ENCODE measurements around the gene PTCHD4. TPM values are rescaled to one million over a fixed set of nuclear protein-coding genes. Genes with fewer than 3 reads are reported as not detected.
"Not testable (repeated sequence)": the region's sequence is repeated elsewhere in the genome, so short reads cannot be mapped to it uniquely, and the experiment has no call there.

The PTCHD4 gene
- total and polyA plus RNA-seq, 5 donors from 2014 or later = not detected

DNA sequence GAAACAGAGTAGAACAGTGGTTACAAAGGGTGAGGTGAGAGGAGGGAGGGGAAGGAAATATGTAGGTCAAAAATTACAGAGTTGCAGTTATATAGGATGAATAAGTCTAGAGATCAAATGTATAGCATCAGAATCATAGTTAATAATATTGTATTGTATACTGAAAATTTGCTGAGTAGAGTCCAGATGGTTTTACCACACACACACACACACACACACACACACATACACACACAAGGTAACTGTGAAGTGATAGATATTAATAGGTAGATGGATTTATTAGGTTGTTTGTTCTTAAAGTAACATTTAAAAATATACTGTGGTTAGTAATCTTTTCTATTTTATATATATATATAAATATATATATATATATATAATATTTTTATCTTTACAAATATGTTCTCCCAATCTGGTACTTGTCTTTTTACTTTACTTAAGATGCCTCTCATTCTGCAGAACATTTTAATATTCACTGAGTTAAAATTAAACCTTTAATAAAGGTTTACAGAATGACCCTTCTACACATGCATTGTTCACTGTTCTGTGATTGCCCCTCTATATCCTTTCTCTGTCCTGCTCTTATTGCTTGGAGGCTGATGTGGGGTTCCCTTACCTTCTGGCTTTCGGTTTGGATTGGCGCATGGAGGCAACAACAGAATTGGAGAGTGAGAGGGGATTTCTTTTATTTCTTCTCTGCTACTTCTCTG is 408 bp downstream of the PTCHD4 start:
- Histone ChIP-seq H3K27ac (ENCODE audit: insufficient read depth, low read length, poor library complexity, severe bottlenecking) (no peak overlapping the region), H3K9me3 (ENCODE audit: control insufficient read depth in 2 of 2, low read length in 2 of 2) (no peaks in the 10 kb centered on the region), H3K27me3 (ENCODE audit: control insufficient read depth, insufficient read depth, low read length) (no peaks in the 10 kb centered on the region), H3K4me1 (ENCODE audit: control insufficient read depth, insufficient read depth, low read length, poor library complexity, severe bottlenecking) (no peaks in the 10 kb centered on the region), H3K36me3 (ENCODE audit: control insufficient read depth, insufficient read depth, low read length) (no peaks in the 10 kb centered on the region), H3K4me3 (ENCODE audit: low read depth, low read length) (no peak overlapping the region)
- no peak overlapping the region for H3K27ac Mint-ChIP-seq
- DNase-seq (no peak), ATAC-seq (ENCODE audit: low read depth in 2 of 2) (no peak)
- no peak overlapping the region for H3K4me3 Mint-ChIP-seq
- no peaks in the 10 kb centered on the region for H3K27me3 Mint-ChIP-seq
- peaks cover 0 to 6% (median 0%) of the 10 kb centered on the region in 7 donors for H3K9me3 Mint-ChIP-seq
- H3K4me1 Mint-ChIP-seq = no peaks in the 10 kb centered on the region
- no peaks in the 10 kb centered on the region for H3K36me3 Mint-ChIP-seq

DNA sequence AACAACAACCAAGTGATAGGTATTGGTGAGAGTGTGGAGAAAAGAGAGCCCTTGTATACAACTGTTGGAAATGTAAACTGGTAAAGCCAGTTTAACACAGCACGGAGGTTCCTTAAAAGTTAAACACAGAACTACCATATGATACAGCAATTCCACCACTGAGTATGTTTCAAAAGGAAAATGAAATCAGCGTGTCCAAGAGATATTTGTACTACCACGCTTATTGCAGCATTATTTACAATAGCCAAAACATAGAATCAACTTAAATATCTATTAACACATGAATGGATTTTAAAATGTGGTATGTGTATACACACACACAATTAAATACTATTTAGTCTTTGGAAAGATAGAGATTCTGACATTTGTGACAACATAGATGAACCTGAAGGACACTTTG is 1.1 kb downstream of the PTCHD4 start:
- DNase-seq (no peak), ATAC-seq (ENCODE audit: low read depth in 2 of 2) (no peak)
- Histone ChIP-seq H3K4me3 (ENCODE audit: low read depth, low read length) (no peak overlapping the region), H3K36me3 (ENCODE audit: control insufficient read depth, insufficient read depth, low read length) (no peaks in the 10 kb centered on the region), H3K4me1 (ENCODE audit: control insufficient read depth, insufficient read depth, low read length, poor library complexity, severe bottlenecking) (no peaks in the 10 kb centered on the region), H3K27ac (ENCODE audit: insufficient read depth, low read length, poor library complexity, severe bottlenecking) (no peak overlapping the region), H3K9me3 (ENCODE audit: control insufficient read depth in 2 of 2, low read length in 2 of 2) (no peaks in the 10 kb centered on the region), H3K27me3 (ENCODE audit: control insufficient read depth, insufficient read depth, low read length) (no peaks in the 10 kb centered on the region)
- no peak overlapping the region for H3K27ac Mint-ChIP-seq
- H3K4me3 Mint-ChIP-seq = no peak overlapping the region
- no peaks in the 10 kb centered on the region for H3K36me3 Mint-ChIP-seq
- H3K9me3 Mint-ChIP-seq = peaks cover 0 to 9% (median 0%) of the 10 kb centered on the region in 7 donors
- H3K27me3 Mint-ChIP-seq = no peaks in the 10 kb centered on the region
- H3K4me1 Mint-ChIP-seq = no peaks in the 10 kb centered on the region

DNA sequence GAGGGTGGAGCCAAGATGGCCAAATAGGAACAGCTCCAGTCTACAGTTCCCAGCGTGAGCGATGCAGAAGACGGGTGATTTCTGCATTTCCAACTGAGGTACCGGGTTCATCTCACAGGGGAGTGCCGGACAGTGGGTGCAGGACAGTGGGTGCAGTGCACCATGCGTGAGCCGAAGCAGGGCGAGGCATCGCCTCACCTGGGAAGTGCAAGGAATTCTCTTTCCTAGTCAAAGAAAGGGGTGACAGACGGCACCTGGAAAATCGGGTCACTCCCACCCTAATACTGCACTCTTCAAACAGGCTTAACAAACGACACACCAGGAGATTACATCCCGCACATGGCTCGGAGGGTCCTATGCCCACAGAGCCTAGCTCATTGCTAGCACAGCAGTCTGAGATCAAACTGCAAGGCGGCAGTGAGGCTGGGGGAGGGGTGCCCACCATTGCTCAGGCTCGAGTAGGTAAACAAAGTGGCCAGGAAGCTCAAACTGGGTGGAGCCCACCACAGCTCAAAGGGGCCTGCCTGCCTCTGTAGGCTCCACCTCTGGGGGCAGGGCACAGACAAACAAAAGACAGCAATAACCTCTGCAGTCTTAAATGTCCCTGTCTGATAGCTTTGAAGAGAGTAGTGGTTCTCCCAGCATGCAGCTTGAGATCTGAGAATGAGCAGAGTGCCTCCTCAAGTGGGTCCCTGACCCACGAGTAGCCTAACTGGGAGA is 8.4 kb downstream of the PTCHD4 start:
- H3K4me1 ChIP-seq (ENCODE audit: control insufficient read depth, insufficient read depth, low read length, poor library complexity, severe bottlenecking); H3K36me3 Mint-ChIP-seq; H3K4me1 Mint-ChIP-seq; H3K27ac ChIP-seq (ENCODE audit: insufficient read depth, low read length, poor library complexity, severe bottlenecking); H3K9me3 ChIP-seq (ENCODE audit: control insufficient read depth in 2 of 2, low read length in 2 of 2); H3K4me3 ChIP-seq (ENCODE audit: low read depth, low read length); H3K27ac Mint-ChIP-seq; H3K27me3 Mint-ChIP-seq; H3K4me3 Mint-ChIP-seq; H3K36me3 ChIP-seq (ENCODE audit: control insufficient read depth, insufficient read depth, low read length); ATAC-seq (ENCODE audit: low read depth in 2 of 2); H3K27me3 ChIP-seq (ENCODE audit: control insufficient read depth, insufficient read depth, low read length); DNase-seq; H3K9me3 Mint-ChIP-seq: not testable (repeated sequence)

DNA sequence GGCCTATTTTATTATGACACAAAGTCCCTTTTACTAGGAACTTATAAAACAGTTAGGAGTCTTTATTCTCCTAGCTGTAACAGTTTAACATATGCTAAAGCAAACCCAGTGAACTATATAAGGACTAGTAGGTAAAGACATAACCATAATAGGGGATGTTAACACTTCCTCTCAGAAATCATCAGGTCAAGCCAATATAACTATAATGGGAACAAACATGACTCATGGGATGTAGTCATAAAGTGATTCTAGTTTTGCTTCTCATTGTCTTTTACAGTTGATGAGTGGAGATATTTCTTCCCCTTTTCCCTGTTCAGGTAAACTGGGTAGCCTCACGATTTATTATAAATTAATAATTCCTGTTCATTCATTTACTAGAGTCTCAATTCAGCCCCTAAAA is 9.7 kb downstream of the PTCHD4 start:
- H3K4me1 Mint-ChIP-seq = no peaks in the 10 kb centered on the region
- no peaks in the 10 kb centered on the region for H3K36me3 Mint-ChIP-seq
- H3K27ac Mint-ChIP-seq = no peak overlapping the region
- H3K27me3 ChIP-seq (ENCODE audit: control insufficient read depth, insufficient read depth, low read length) = no peaks in the 10 kb centered on the region
- H3K27me3 Mint-ChIP-seq = no peaks in the 10 kb centered on the region
- H3K9me3 ChIP-seq (ENCODE audit: control insufficient read depth in 2 of 2, low read length in 2 of 2) = no peaks in the 10 kb centered on the region
- DNase-seq = no peak
- H3K4me1 ChIP-seq (ENCODE audit: control insufficient read depth, insufficient read depth, low read length, poor library complexity, severe bottlenecking) = no peaks in the 10 kb centered on the region
- H3K4me3 Mint-ChIP-seq = no peak overlapping the region
- no peak for ATAC-seq (ENCODE audit: low read depth in 2 of 2)
- H3K27ac ChIP-seq (ENCODE audit: insufficient read depth, low read length, poor library complexity, severe bottlenecking) = no peak overlapping the region
- peaks cover 0 to 9% (median 0%) of the 10 kb centered on the region in 7 donors for H3K9me3 Mint-ChIP-seq
- H3K4me3 ChIP-seq (ENCODE audit: low read depth, low read length) = no peak overlapping the region
- no peaks in the 10 kb centered on the region for H3K36me3 ChIP-seq (ENCODE audit: control insufficient read depth, insufficient read depth, low read length)

DNA sequence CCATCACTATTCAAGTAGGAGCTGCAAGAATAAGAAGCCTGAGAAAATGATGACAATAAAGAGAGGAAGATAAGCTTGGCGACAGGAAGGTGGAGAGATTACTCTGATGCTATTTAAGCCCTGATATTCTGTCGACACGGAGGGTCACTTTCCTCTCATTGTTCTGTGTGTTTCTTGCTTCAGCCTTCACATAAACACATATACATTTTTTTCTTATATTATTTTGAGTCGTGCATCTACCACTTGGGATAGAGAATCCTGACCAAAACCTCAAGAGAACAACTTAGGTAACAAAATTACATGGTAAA is 10.5 kb downstream of the PTCHD4 start:
- DNase-seq (no peak), ATAC-seq (ENCODE audit: low read depth in 2 of 2) (no peak)
- Histone ChIP-seq H3K4me1 (ENCODE audit: control insufficient read depth, insufficient read depth, low read length, poor library complexity, severe bottlenecking) (no peaks in the 10 kb centered on the region), H3K27me3 (ENCODE audit: control insufficient read depth, insufficient read depth, low read length) (no peaks in the 10 kb centered on the region), H3K4me3 (ENCODE audit: low read depth, low read length) (no peak overlapping the region), H3K36me3 (ENCODE audit: control insufficient read depth, insufficient read depth, low read length) (no peaks in the 10 kb centered on the region), H3K27ac (ENCODE audit: insufficient read depth, low read length, poor library complexity, severe bottlenecking) (no peak overlapping the region), H3K9me3 (ENCODE audit: control insufficient read depth in 2 of 2, low read length in 2 of 2) (no peaks in the 10 kb centered on the region)
- H3K4me3 Mint-ChIP-seq = no peak overlapping the region
- H3K4me1 Mint-ChIP-seq = no peaks in the 10 kb centered on the region
- H3K27me3 Mint-ChIP-seq = no peaks in the 10 kb centered on the region
- no peaks in the 10 kb centered on the region for H3K36me3 Mint-ChIP-seq
- H3K9me3 Mint-ChIP-seq = peaks cover 0 to 4% (median 0%) of the 10 kb centered on the region in 7 donors
- no peak overlapping the region for H3K27ac Mint-ChIP-seq

DNA sequence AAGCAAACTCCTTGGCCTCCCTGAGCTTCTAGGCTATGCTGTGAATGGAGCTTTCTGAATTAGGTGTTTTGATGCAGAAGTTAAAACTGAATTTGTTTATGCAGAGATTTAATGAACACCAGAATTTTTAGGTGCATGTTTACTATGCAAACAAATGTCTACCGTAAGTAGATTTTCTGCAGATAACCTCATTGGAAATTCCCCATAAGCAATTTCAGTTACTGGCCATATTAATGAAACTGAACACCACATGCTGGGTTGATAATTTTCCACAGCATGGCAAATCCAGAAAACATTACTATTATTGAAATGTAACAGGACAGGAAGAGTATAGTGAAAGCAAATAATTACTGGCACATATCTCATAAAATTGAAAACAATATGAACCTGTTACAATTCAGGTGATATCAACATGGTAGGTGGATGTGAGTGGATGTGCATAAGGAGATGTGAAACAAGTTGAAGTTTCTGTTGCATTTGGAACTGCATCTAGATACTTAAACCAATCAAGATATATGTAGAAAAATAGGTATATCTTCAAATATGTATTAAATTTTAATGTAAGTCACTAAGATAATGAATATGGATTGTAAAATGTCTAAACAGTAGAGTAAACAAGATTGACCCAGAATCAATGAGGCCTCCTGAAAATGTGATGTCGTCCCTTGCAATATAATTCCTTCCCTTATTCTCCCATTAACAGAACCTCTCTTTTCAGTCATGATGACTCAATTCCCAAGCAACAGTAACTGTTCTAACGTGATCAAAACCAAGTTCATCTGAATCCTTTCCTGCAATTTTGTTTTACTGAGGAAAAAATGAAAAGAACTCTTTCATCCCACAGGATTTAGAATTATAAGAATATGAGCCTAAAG is 11.0 kb downstream of the PTCHD4 start:
- no peak overlapping the region for H3K4me3 ChIP-seq (ENCODE audit: low read depth, low read length)
- H3K27ac ChIP-seq (ENCODE audit: insufficient read depth, low read length, poor library complexity, severe bottlenecking) = no peak overlapping the region
- Mint-ChIP-seq H3K9me3 (peaks cover 0 to under 1% (median 0%) of the 10 kb centered on the region in 7 donors), H3K27ac (no peak overlapping the region), H3K4me3 (no peak overlapping the region), H3K4me1 (no peaks in the 10 kb centered on the region), H3K27me3 (no peaks in the 10 kb centered on the region), H3K36me3 (no peaks in the 10 kb centered on the region)
- no peaks in the 10 kb centered on the region for H3K36me3 ChIP-seq (ENCODE audit: control insufficient read depth, insufficient read depth, low read length)
- H3K4me1 ChIP-seq (ENCODE audit: control insufficient read depth, insufficient read depth, low read length, poor library complexity, severe bottlenecking) = no peaks in the 10 kb centered on the region
- DNase-seq (no peak), ATAC-seq (ENCODE audit: low read depth in 2 of 2) (no peak)
- no peaks in the 10 kb centered on the region for H3K27me3 ChIP-seq (ENCODE audit: control insufficient read depth, insufficient read depth, low read length)
- no peaks in the 10 kb centered on the region for H3K9me3 ChIP-seq (ENCODE audit: control insufficient read depth in 2 of 2, low read length in 2 of 2)

DNA sequence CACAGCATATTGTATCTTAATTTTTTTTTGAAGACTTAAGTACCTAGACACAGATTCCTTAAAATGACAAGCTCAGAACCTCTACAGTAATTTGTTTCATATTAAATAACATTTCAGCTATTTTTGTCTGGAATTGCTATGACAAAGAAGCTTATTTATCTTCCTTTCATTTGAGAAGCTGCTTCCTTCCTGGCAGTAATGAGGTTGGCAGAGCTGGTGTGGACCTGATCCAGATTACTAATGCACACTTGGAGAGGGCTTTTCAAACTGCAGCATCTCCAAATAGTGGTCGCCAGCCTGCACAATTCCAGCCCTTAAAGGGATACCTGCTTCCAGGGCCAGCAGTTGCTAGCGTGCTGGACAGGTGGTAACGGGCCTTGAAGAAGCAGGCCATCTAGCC is 12.1 kb downstream of the PTCHD4 start:
- Mint-ChIP-seq H3K27me3 (no peaks in the 10 kb centered on the region), H3K4me3 (no peak overlapping the region)
- no peak for ATAC-seq (ENCODE audit: low read depth in 2 of 2)

More for the DNA sequence above, 12.1 kb downstream of the PTCHD4 start:
- DNase-seq = no peak
- Mint-ChIP-seq H3K27ac (no peak overlapping the region), H3K36me3 (no peaks in the 10 kb centered on the region), H3K4me1 (no peaks in the 10 kb centered on the region), H3K9me3 (peaks cover 0 to 6% (median 0%) of the 10 kb centered on the region in 7 donors)
- H3K27ac ChIP-seq (ENCODE audit: insufficient read depth, low read length, poor library complexity, severe bottlenecking) = no peak overlapping the region
- H3K36me3 ChIP-seq (ENCODE audit: control insufficient read depth, insufficient read depth, low read length) = no peaks in the 10 kb centered on the region
- no peak overlapping the region for H3K4me3 ChIP-seq (ENCODE audit: low read depth, low read length)
- no peaks in the 10 kb centered on the region for H3K9me3 ChIP-seq (ENCODE audit: control insufficient read depth in 2 of 2, low read length in 2 of 2)
- no peaks in the 10 kb centered on the region for H3K27me3 ChIP-seq (ENCODE audit: control insufficient read depth, insufficient read depth, low read length)
- no peaks in the 10 kb centered on the region for H3K4me1 ChIP-seq (ENCODE audit: control insufficient read depth, insufficient read depth, low read length, poor library complexity, severe bottlenecking)
